Activated T-cell treated with anti-CD3 and anti-CD28 coated beads, Interleukin-2, amount 50 U/mL, for 72 hours (primary cell): ENCODE data around the gene DUSP2. TPM values are rescaled to one million over a fixed set of nuclear protein-coding genes. Genes with fewer than 3 reads are reported as not detected.

ENCODE experiments used
- ATAC-seq, 2 donors: fragments of 150-1000 bp; cut with Tn5 transposase; replicated peaks in 1 of 2; 2 replicates each; pipeline ENCODE4 v1.10.0; 2021; ENCODE audit warnings: moderate library complexity in 2 of 2, mild to moderate bottlenecking in 1 of 2
- DNase-seq, 2 donors: peaks; one replicate each; pipeline ENCODE4 v3.0.0; 2021 to 2022; ENCODE audit warnings: mixed read lengths in 1 of 2
- H3K27ac Mint-ChIP-seq: one replicate; pipeline ENCODE4 v1.8.0; 2022; ENCODE audit warnings: mild to moderate bottlenecking, moderate library complexity, mixed read lengths
- H3K27me3 Mint-ChIP-seq: one replicate; pipeline ENCODE4 v1.8.0; 2022; ENCODE audit warnings: low read depth, mixed read lengths
- H3K36me3 Mint-ChIP-seq, 2 donors: one replicate each; pipeline ENCODE4 v1.8.0; 2022; ENCODE audit warnings: mixed read lengths in 2 of 2, mild to moderate bottlenecking in 1 of 2; ENCODE audit not compliant: insufficient read depth in 2 of 2
- H3K4me1 Mint-ChIP-seq: one replicate; pipeline ENCODE4 v1.8.0; 2022; ENCODE audit warnings: low read depth, mixed read lengths
- H3K4me3 Mint-ChIP-seq, 2 donors: one replicate each; pipeline ENCODE4 v1.8.0; 2022; ENCODE audit warnings: mild to moderate bottlenecking in 2 of 2, mixed read lengths in 2 of 2, moderate library complexity in 2 of 2
- H3K9me3 Mint-ChIP-seq, 2 donors: one replicate each; pipeline ENCODE4 v1.8.0; 2022; ENCODE audit warnings: mixed read lengths in 2 of 2
- total RNA-seq, 2 donors: library from RNA; stranded (reverse); gene quantifications; one replicate each; pipeline ENCODE4 v1.2.3, GENCODE V29; 2022

DUSP2 gene
- total RNA-seq, 2 donors from 2014 or later: 340 to 388 TPM

- Mint-ChIP-seq H3K4me1 (peaks cover 36% of the 10 kb centered on the region), H3K36me3 (no peaks in the 10 kb centered on the region), H3K4me3 (peak overlapping the region in 1 of 2 donors; percentile 20), H3K9me3 (no peaks in the 10 kb centered on the region), H3K27me3 (no peaks in the 10 kb centered on the region), H3K27ac (no peak overlapping the region)
- ATAC-seq: peak; percentile 36 to 52
- DNase-seq: peak in 1 of 2 donors; percentile 37
Measured at GRCh38 chr2:96129528-96130120, 15.6 kb downstream of the DUSP2 start.

- H3K27me3 Mint-ChIP-seq: no peaks in the 10 kb centered on the region
- ATAC-seq (no peak), DNase-seq (no peak)
- H3K27ac Mint-ChIP-seq: no peak overlapping the region
- H3K9me3 Mint-ChIP-seq: no peaks in the 10 kb centered on the region
- H3K4me1 Mint-ChIP-seq: peaks cover 36% of the 10 kb centered on the region
- H3K4me3 Mint-ChIP-seq: no peak overlapping the region
- no peaks in the 10 kb centered on the region for H3K36me3 Mint-ChIP-seq
Measured at GRCh38 chr2:96128456-96128855, 16.8 kb downstream of the DUSP2 start.

GRCh38 chr2:96124406-96125265 is 20.6 kb downstream of the DUSP2 start:
- no peak for DNase-seq
- Mint-ChIP-seq H3K36me3 (no peaks in the 10 kb centered on the region), H3K4me3 (no peak overlapping the region), H3K27ac (no peak overlapping the region), H3K27me3 (peaks cover 23% of the 10 kb centered on the region), H3K9me3 (no peaks in the 10 kb centered on the region), H3K4me1 (peaks cover 13% of the 10 kb centered on the region)
- ATAC-seq: peak in 1 of 2 donors; percentile 6

- DNase-seq: no peak
- no peak for ATAC-seq
- peaks cover 9% of the 10 kb centered on the region for H3K4me1 Mint-ChIP-seq
- H3K36me3 Mint-ChIP-seq: no peaks in the 10 kb centered on the region
- peaks cover 30% of the 10 kb centered on the region for H3K27me3 Mint-ChIP-seq
- H3K27ac Mint-ChIP-seq: no peak overlapping the region
- H3K4me3 Mint-ChIP-seq: no peak overlapping the region
- H3K9me3 Mint-ChIP-seq: no peaks in the 10 kb centered on the region
Measured at GRCh38 chr2:96123936-96124335, 21.3 kb downstream of the DUSP2 start.

GRCh38 chr2:96123290-96123689 is 21.9 kb downstream of the DUSP2 start:
- no peak overlapping the region for H3K4me3 Mint-ChIP-seq
- H3K4me1 Mint-ChIP-seq: peaks cover 9% of the 10 kb centered on the region
- no peaks in the 10 kb centered on the region for H3K9me3 Mint-ChIP-seq
- ATAC-seq (no peak), DNase-seq (no peak)
- H3K27me3 Mint-ChIP-seq: peaks cover 33% of the 10 kb centered on the region
- H3K27ac Mint-ChIP-seq: no peak overlapping the region
- H3K36me3 Mint-ChIP-seq: no peaks in the 10 kb centered on the region

- H3K4me1 Mint-ChIP-seq: peaks cover 15% of the 10 kb centered on the region
- ATAC-seq (peak in 1 of 2 donors; percentile 3), DNase-seq (no peak)
- peaks cover 40% of the 10 kb centered on the region for H3K27me3 Mint-ChIP-seq
- no peak overlapping the region for H3K27ac Mint-ChIP-seq
- H3K4me3 Mint-ChIP-seq: no peak overlapping the region
- no peaks in the 10 kb centered on the region for H3K9me3 Mint-ChIP-seq
- H3K36me3 Mint-ChIP-seq: no peaks in the 10 kb centered on the region
Measured at GRCh38 chr2:96122391-96122790, 22.8 kb downstream of the DUSP2 start.

GRCh38 chr2:96121414-96121813 is 23.8 kb downstream of the DUSP2 start:
- Mint-ChIP-seq H3K27ac (no peak overlapping the region), H3K27me3 (peaks cover 40% of the 10 kb centered on the region), H3K36me3 (no peaks in the 10 kb centered on the region), H3K4me3 (no peak overlapping the region), H3K9me3 (no peaks in the 10 kb centered on the region), H3K4me1 (peaks cover 17% of the 10 kb centered on the region)
- DNase-seq (no peak), ATAC-seq (no peak)

GRCh38 chr2:96120991-96121390 is 24.2 kb downstream of the DUSP2 start:
- Mint-ChIP-seq H3K9me3 (no peaks in the 10 kb centered on the region), H3K4me3 (no peak overlapping the region), H3K36me3 (no peaks in the 10 kb centered on the region), H3K4me1 (peaks cover 17% of the 10 kb centered on the region), H3K27me3 (peaks cover 40% of the 10 kb centered on the region), H3K27ac (no peak overlapping the region)
- ATAC-seq (no peak), DNase-seq (no peak)

GRCh38 chr2:96120091-96120720 is 25.0 kb downstream of the DUSP2 start:
- DNase-seq (no peak), ATAC-seq (no peak)
- no peaks in the 10 kb centered on the region for H3K9me3 Mint-ChIP-seq
- H3K36me3 Mint-ChIP-seq: peaks cover 0 to 4% of the 10 kb centered on the region in 2 donors
- H3K4me3 Mint-ChIP-seq: no peak overlapping the region
- no peak overlapping the region for H3K27ac Mint-ChIP-seq
- H3K4me1 Mint-ChIP-seq: peaks cover 25% of the 10 kb centered on the region
- peaks cover 48% of the 10 kb centered on the region for H3K27me3 Mint-ChIP-seq

- H3K27me3 Mint-ChIP-seq: peaks cover 50% of the 10 kb centered on the region
- peaks cover 0 to 4% of the 10 kb centered on the region in 2 donors for H3K36me3 Mint-ChIP-seq
- DNase-seq (no peak), ATAC-seq (no peak)
- H3K4me1 Mint-ChIP-seq: peaks cover 25% of the 10 kb centered on the region
- H3K4me3 Mint-ChIP-seq: no peak overlapping the region
- no peaks in the 10 kb centered on the region for H3K9me3 Mint-ChIP-seq
- no peak overlapping the region for H3K27ac Mint-ChIP-seq
Measured at GRCh38 chr2:96119389-96119751, 25.9 kb downstream of the DUSP2 start.

- Mint-ChIP-seq H3K9me3 (no peaks in the 10 kb centered on the region), H3K4me1 (peaks cover 25% of the 10 kb centered on the region), H3K27me3 (peaks cover 50% of the 10 kb centered on the region), H3K27ac (no peak overlapping the region), H3K4me3 (no peak overlapping the region), H3K36me3 (peaks cover 0 to 4% of the 10 kb centered on the region in 2 donors)
- DNase-seq (no peak), ATAC-seq (no peak)
Measured at GRCh38 chr2:96118698-96119388, 26.4 kb downstream of the DUSP2 start.

GRCh38 chr2:96117701-96118588 is 27.3 kb downstream of the DUSP2 start:
- H3K27me3 Mint-ChIP-seq: peaks cover 50% of the 10 kb centered on the region
- H3K4me1 Mint-ChIP-seq: peaks cover 25% of the 10 kb centered on the region
- no peak for DNase-seq
- H3K4me3 Mint-ChIP-seq: peak overlapping the region; percentile 78 to 82
- H3K36me3 Mint-ChIP-seq: peaks cover 0 to 4% of the 10 kb centered on the region in 2 donors
- ATAC-seq: no peak
- no peaks in the 10 kb centered on the region for H3K9me3 Mint-ChIP-seq
- H3K27ac Mint-ChIP-seq: no peak overlapping the region
